Lower leg skin (tissue), 4 donors: ENCODE data around the gene HSD17B11. TPM values are rescaled to one million over a fixed set of nuclear protein-coding genes. Genes with fewer than 3 reads are reported as not detected.
"Not testable (repeated sequence)": the region's sequence is repeated elsewhere in the genome, so short reads cannot be mapped to it uniquely, and the experiment has no call there.

Source experiments
- DNase-seq, 2 donors: peaks; one replicate each; pipeline ENCODE4 v3.0.0-alpha.2; 2019; ENCODE audit warnings: low spot score in 2 of 2
- H3K4me3 ChIP-seq: fragments of 200-600 bp; sonication (generic); 2 replicates; pipeline ENCODE4 v1.5.1; 2017; ENCODE audit warnings: mild to moderate bottlenecking, low read depth; ENCODE audit not compliant: poor library complexity, severe bottlenecking
- CTCF ChIP-seq, 3 donors: fragments of 450-650 bp; IDR thresholded peaks; one replicate each; pipeline ENCODE4 v1.5.1; 2016; ENCODE audit warnings: antibody characterized with exemption in 3 of 3, mild to moderate bottlenecking in 3 of 3, moderate library complexity in 2 of 3
- POLR2A ChIP-seq, 2 donors: fragments of 450-650 bp; IDR thresholded peaks; one replicate each; pipeline ENCODE4 v1.6.1; 2016 to 2017; ENCODE audit warnings: antibody characterized with exemption in 2 of 2, mild to moderate bottlenecking in 1 of 2, moderate library complexity in 1 of 2
- WGBS, 2 donors: methylation state at CpG; one replicate each; pipeline ENCODE4 v1.1.5; 2018; 5-methylcytosine and 5-hydroxymethylcytosine counted together
- intact Hi-C: fragments of 100-400 bp; cut with DNase I; formaldehyde crosslinking; loops from one replicate; pipeline ENCODE4 v1.15.0; 2023; ENCODE audit warnings: low total_unique reads
- total RNA-seq, 4 donors: library from RNA; depleted of rRNA; stranded (reverse); fragments of >200 nt; gene quantifications; one replicate each; pipeline ENCODE4 v1.1.0, GENCODE V29; 2016

The HSD17B11 gene
- total RNA-seq, 4 donors from 2014 or later, result 15.3 to 33.6 (median 23.2) TPM

GRCh38 chr4:87420276-87420830, 29.4 kb upstream of the HSD17B11 start:
- TF ChIP-seq POLR2A (IDR thresholded peaks at IDR 0.05) (no peak), CTCF (IDR thresholded peaks at IDR 0.05) (no peak)
- H3K4me3 ChIP-seq, result no peak overlapping the region
- intact Hi-C loops, result no loop called here
- DNase-seq, result no peak
- 76 to 79% methylated on average over 4 of the region's 4 CpGs for WGBS, 2 donors

- TF ChIP-seq POLR2A (IDR thresholded peaks at IDR 0.05) (no peak), CTCF (IDR thresholded peaks at IDR 0.05) (no peak)
- intact Hi-C loops, result loop anchor here (5.0 kb wide), 1 partner anchor 63 kb away; no protein-coding TSS in a partner anchor
- no peak for DNase-seq
- H3K4me3 ChIP-seq, result no peak overlapping the region
- WGBS, 2 donors, result 48 to 61% methylated on average over 5 of the region's 5 CpGs
Measured at GRCh38 chr4:87419578-87420249, 28.7 kb upstream of the HSD17B11 start.

GRCh38 chr4:87418410-87418809, 27.4 kb upstream of the HSD17B11 start:
- not testable (repeated sequence) for H3K4me3 ChIP-seq, DNase-seq
- 83 to 90% methylated on average over 4 of the region's 4 CpGs for WGBS, 2 donors
- intact Hi-C loops, result loop anchor here (5.0 kb wide), 1 partner anchor 64 kb away; no protein-coding TSS in a partner anchor

- TF ChIP-seq POLR2A (IDR thresholded peaks at IDR 0.05), result no peak
- no peak for TF ChIP-seq CTCF (IDR thresholded peaks at IDR 0.05)
- no peak for DNase-seq
- intact Hi-C loops, result loop anchor here (5.0 kb wide), 1 partner anchor 65 kb away; no protein-coding TSS in a partner anchor
- H3K4me3 ChIP-seq, result no peak overlapping the region
- 66 to 80% methylated on average over 3 of the region's 3 CpGs for WGBS, 2 donors
Measured at GRCh38 chr4:87416965-87417364, 26.0 kb upstream of the HSD17B11 start.

- DNase-seq, result no peak
- no peak overlapping the region for H3K4me3 ChIP-seq
- TF ChIP-seq POLR2A (IDR thresholded peaks at IDR 0.05), result no peak
- TF ChIP-seq CTCF (IDR thresholded peaks at IDR 0.05), result no peak
- intact Hi-C loops, result loop anchor here (5.0 kb wide), 1 partner anchor 67 kb away; no protein-coding TSS in a partner anchor
Measured at GRCh38 chr4:87414816-87415215, 23.8 kb upstream of the HSD17B11 start.

- TF ChIP-seq POLR2A (IDR thresholded peaks at IDR 0.05), result no peak
- no peak for TF ChIP-seq CTCF (IDR thresholded peaks at IDR 0.05)
- DNase-seq, result no peak
- 74 to 90% methylated on average over 2 of the region's 2 CpGs for WGBS, 2 donors
- intact Hi-C loops, result no loop called here
- H3K4me3 ChIP-seq, result no peak overlapping the region
Measured at GRCh38 chr4:87410679-87411078, 19.7 kb upstream of the HSD17B11 start.
